Inferior parietal cortex (tissue), 1 donor: Measurements from ENCODE around the gene VPS18.

Source experiments
- DNase-seq: peaks from one replicate; pipeline ENCODE4 v3.0.0-alpha.2; 2016; ENCODE audit errors: extremely low spot score

Gene VPS18

GRCh38 chr15:40936234-40936708 is 42.0 kb downstream of the VPS18 start:
- no peak for DNase-seq

DNA sequence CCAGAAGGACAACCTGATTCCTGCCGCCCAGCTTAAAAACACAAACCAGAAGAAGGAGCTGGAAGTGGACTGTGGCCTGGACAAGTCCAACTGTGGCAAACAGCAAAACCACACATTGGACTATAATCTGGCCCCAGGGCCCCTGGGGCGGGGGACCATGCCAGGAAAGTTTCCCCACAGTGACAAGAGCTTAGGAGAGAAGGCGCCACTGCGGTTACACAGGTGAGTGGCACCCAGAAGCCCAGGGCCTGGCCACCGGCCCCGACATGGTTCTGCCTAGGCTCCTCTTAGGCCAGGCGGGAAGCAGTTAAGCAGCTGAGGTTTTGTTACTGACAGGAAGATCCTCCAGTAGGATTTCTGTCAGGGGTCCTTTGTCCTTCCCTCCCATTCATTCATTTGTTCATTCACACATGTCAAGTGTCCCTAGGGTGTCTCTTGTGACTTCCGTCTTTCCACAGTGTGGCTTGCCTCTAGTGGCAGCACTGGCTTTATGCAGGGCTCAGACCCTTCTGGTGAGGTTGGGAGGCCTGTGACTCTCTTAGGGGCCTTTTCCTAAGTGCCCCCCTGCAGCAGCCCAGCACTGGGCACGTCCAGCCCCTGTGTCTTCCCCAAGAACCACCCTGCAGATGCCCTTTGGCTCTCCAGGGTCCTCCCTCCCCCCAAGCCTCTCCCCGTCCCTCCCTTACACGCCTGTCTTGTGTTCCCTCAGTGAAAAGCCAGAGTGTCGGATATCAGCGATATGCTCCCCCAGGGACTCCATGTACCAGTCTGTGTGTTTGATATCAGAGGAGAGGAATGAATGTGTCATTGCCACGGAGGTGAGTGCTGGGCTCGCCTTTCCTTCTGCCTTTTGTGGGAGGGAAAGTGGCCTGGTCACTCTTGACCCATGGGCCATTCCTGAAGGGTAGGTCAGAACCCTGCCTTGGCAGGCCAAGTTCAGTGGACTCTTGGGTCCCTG is 42.7 kb downstream of the VPS18 start:
- DNase-seq = no peak

DNA sequence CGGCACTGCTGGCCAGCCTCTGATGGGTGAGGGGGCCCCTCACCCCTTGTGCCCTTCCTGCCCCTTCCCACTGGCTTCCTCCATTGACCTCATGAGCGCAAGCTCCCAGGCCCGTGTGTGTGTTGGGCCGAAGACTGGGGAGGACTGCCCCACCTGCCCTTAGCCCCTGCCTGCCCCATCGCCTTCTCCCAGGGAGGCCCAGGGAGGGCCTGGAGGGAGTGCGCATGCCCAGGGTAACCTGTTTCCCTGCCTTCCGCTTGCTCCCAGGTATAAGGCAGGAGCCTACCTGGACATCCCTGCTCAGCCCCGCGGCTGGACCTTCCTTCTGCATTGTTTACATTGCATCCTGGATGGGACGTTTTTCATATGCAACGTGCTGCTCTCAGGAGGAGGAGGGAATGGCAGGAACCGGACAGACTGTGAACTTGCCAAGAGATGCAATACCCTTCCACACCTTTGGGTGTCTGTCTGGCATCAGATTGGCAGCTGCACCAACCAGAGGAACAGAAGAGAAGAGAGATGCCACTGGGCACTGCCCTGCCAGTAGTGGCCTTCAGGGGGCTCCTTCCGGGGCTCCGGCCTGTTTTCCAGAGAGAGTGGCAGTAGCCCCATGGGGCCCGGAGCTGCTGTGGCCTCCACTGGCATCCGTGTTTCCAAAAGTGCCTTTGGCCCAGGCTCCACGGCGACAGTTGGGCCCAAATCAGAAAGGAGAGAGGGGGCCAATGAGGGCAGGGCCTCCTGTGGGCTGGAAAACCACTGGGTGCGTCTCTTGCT is 43.7 kb downstream of the VPS18 start:
- DNase-seq = no peak

DNA sequence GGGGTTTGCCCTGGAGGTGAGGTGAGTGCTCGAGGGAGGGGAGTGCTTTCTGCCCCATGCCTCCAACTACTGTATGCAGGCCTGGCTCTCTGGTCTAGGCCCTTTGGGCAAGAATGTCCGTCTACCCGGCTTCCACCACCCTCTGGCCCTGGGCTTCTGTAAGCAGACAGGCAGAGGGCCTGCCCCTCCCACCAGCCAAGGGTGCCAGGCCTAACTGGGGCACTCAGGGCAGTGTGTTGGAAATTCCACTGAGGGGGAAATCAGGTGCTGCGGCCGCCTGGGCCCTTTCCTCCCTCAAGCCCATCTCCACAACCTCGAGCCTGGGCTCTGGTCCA is 44.3 kb downstream of the VPS18 start:
- DNase-seq = no peak

DNA sequence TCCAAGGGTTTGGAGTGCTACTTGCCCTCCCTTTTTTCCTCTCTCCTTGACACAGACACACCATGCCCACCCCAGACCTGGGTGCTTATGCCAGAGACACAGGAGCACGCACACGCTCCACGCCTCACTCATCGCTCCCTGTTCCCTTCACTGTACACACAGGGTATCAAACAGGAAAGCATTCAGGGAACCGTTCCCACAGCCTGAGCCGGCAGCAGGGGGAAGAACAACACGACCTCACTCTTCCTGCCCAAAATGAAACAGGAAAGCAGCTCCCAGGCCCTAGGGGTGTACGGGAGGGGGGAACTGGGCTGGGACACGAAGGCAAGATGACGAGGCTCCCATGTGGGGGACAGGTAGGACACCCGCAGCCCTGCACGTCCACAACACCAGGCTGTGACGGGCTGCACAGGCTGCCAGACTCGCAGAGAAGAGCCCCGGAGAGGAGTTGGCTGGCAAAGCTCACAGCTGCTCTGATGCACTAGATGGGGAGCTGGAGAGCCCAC is 46.1 kb downstream of the VPS18 start:
- no peak for DNase-seq

GRCh38 chr15:40941068-40941527 is 46.8 kb downstream of the VPS18 start:
- no peak for DNase-seq

DNA sequence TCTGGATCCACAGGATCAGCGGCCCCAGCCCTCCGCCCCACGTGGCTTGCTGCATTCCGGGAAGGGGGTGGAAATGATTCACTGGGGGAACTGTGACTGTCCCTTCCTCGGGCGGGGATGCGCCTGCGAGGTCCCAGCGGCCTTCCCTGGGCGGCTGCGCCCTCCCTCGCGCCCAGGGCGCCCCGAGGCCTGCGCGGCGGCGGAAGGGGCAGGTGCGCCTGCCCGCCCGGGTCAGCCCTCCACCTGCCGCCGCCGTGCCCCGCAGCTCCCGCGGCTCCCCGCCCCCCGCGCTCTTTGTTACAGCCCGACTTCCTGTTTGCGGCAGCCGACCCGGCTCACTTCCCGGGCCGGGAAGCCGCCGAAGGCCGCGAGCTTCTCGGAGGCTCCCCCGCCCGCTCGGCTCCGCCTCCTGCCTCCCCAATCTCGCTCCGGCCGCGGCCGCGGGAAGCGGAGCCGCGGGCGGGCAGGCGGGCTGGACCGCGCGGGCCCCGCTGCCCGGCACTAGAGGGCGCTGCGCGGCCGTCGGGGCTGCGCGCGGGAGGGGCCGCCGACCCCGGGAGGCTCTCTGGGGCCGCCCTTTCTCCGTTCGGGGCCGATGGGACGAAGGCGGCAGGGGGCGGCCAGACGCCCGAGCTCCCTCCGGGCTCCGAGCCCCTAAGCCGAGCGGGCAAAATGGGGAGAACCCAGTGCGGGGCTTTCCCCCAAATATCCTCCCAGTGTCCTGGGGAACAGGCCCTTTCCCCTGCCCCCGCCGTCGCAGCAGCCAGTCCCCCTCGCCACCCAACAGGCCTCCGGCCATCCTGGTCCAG is 47.5 kb downstream of the VPS18 start:
- DNase-seq = peak; percentile 57

- DNase-seq = no peak
These were observed 48.1 kb downstream of the VPS18 start for GRCh38 chr15:40942337-40942854.

DNA sequence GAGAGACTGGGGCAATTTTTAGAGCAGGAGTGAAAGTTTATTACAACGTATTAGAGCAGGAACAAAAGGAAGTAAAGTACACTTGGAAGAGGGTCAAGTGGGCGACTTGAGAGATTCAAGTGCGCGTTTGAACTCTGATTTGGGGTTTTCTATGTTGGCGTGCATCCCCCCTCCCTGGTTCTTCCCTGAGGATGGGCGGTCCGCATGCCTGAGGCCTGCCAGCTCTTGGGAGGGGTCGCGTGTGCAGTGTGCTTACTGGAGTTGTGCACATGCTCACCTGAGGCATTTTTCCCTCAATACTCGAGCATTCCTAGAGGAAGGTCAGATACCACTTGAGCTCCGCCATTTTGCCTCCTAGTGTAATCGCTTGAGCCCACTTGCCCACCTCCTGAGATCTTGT is 48.6 kb downstream of the VPS18 start:
- no peak for DNase-seq

DNA sequence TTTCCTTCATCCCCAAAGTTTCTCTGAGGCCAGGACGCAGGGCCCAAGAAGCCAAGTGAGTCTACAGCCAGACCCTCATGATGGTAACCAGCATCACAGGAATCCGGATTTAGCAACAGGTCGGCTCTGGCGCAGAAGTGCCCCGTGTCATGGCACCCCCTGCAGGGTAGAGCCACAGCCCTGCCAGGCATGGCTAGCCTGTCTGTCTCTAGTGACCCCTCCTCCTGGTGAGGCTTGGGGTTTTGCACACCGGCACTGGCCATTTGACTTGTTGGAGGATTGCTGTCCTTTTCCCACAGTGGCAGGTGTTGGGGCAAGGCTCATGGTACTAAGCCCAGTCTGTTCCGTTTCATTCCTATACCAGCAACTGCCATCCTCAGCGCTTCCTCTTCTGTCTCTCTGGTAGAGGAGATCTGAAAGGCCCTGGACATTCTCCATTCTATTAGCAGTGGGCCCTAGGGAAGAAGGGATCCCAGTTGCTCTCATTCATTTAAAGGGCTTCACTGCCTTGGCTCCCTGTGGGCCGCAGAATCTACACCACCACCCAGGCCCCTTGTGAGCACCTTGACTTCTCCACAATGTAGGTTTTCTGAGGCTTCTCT is 49.6 kb downstream of the VPS18 start:
- DNase-seq = no peak

- DNase-seq = no peak
These were observed 50.5 kb downstream of the VPS18 start for GRCh38 chr15:40944510-40945296.

DNA sequence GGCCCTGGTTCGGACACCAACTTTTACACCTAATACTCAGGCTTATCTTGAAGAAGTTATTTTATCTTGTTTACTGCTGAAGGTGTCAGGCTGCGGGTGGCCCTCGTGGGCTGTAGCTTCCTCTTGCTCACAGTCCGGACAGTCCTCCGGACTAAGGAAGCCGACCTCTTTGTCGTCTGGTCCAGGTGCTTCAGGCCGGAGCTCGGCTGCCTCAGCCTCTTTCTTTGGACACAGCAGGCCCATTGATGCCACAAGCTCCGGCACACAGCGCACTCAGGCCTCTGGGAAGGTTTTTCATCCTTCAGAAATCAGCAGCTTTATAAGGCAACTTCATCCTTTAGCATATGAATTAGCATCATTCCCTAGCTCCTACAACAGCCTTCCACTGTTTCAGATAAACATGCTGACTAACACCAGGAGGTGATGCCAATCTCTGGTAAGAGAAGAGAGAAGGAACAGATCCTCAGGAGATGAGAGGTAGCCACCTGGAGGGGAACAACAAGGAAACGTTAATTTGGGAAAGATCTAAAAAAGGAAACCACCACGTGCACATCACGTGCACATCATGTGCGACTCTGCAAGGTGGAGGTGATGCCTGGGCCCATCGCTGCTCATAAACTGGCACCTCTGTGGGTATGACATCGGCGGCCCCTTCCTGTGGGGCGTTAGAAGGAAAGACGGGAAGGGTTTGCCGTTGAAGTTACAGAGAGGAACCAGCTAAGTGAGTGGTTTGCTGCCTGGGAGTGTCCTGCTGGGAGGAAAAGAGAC is 54.6 kb downstream of the VPS18 start:
- DNase-seq = no peak

- no peak for DNase-seq
These were observed 55.5 kb downstream of the VPS18 start for GRCh38 chr15:40949756-40950207.

DNA sequence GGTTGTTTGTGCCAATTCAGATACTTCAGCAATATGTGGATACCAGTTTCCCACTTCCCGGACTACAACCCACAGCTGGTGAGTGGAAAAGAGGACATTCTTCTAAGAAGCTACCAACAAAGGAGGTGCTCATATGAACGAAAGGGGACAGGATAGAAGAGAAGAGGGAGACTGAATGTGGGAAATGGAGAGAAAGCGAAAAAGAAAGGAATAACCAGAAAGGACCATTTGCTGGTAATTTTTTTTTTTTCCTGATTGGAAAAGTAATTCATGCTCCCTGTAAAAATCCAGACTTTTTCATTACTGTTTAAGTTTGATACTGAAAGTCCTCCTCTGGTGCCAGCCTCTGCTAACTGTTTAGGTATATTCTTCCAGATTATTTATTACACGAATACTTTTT is 57.5 kb downstream of the VPS18 start:
- no peak for DNase-seq

- no peak for DNase-seq
These were observed 58.2 kb downstream of the VPS18 start for GRCh38 chr15:40952301-40952900.

GRCh38 chr15:40952901-40953712 is 58.9 kb downstream of the VPS18 start, which contains the start of gene CHAC1:
TSS of gene CHAC1 (plus strand) at chr15:40953471. CDS start at chr15:40953584, 113 bp downstream.
- peak; percentile 88 for DNase-seq
